Endothelial cell of umbilical vein (primary cell): ENCODE results near the gene G6PC2. TPM values are rescaled to one million over a fixed set of nuclear protein-coding genes. Genes with fewer than 3 reads are reported as not detected.

Experiments
- BruUV-seq: library from RNA; stranded (reverse); fragments of 400-500 nt; replicated peaks from 2 replicates; lab custom pipeline; 2021; lab: Mats Ljungman, UMichigan
- CTCF ChIA-PET: fragments of 300-600, 350-600 bp; sonication (Branson Sonifier 250); formaldehyde crosslinking; loops from one replicate; lab custom pipeline; 2021; ENCODE audit warnings: antibody characterized with exemption, inconsistent platforms; lab: Charles Lee
- POLR2A ChIA-PET: fragments of 300-600, 350-600 bp; sonication (Branson Sonifier 250); formaldehyde crosslinking; loops from one replicate; lab custom pipeline; 2021; ENCODE audit warnings: antibody characterized with exemption, inconsistent platforms; lab: Charles Lee
- DNase-seq: peaks from one replicate; pipeline ENCODE4 v3.0.0-alpha.2; 2011; ENCODE audit warnings: low read depth, low spot score
- FAIRE-seq: peaks from 2 replicates; lab custom pipeline; 2011; peaks lifted over from hg19 to GRCh38; lab: Jason Lieb, UNC
- H2AFZ ChIP-seq: 2 replicates; pipeline ENCODE4 v1.6.0; 2012; ENCODE audit warnings: low read depth, low read length, control low read depth, inconsistent platforms
- H3K27ac ChIP-seq: 2 replicates; pipeline ENCODE4 v1.5.1; 2011; ENCODE audit warnings: low read depth, mild to moderate bottlenecking, control low read depth, low read length, moderate library complexity; ENCODE audit not compliant: insufficient read depth
- H3K27me3 ChIP-seq, 2 experiments: 2 replicates each; pipeline versions ENCODE4 v1.6.0 to v1.6.1; 2011; ENCODE audit warnings: low read length in 2 of 2, mixed read lengths in 1 of 2; ENCODE audit not compliant: control insufficient read depth in 2 of 2, insufficient read depth in 2 of 2
- H3K36me3 ChIP-seq, 2 experiments: 2 replicates in 1 of 2; 3 replicates in 1 of 2; pipeline ENCODE4 v1.5.1; 2011; ENCODE audit warnings: low read length in 2 of 2, mild to moderate bottlenecking in 1 of 2, moderate library complexity in 1 of 2; ENCODE audit not compliant: control insufficient read depth in 2 of 2, insufficient read depth in 2 of 2; ENCODE audit errors: extremely low read depth in 1 of 2
- H3K4me1 ChIP-seq: 3 replicates; pipeline ENCODE4 v1.5.1; 2011; ENCODE audit warnings: mild to moderate bottlenecking, low read length; ENCODE audit not compliant: control insufficient read depth, insufficient read depth; ENCODE audit errors: extremely low read depth
- H3K4me2 ChIP-seq: 2 replicates; pipeline ENCODE4 v1.6.1; 2011; ENCODE audit warnings: low read length, control low read depth, mixed read lengths; ENCODE audit not compliant: insufficient read depth
- H3K4me3 ChIP-seq, 3 experiments: fragments of 200-600 bp in 1 of 3; sonication (generic), shearing (Covaris generic) in 1 of 3; replicated peaks in 1 of 3; 2 replicates each; pipeline ENCODE4 v1.5.1; 2011 to 2016; ENCODE audit warnings: control low read depth in 3 of 3, low read length in 3 of 3, mild to moderate bottlenecking in 2 of 3, inconsistent platforms in 1 of 3, low read depth in 1 of 3, moderate library complexity in 1 of 3; ENCODE audit not compliant: insufficient read depth in 1 of 3
- H3K79me2 ChIP-seq: 2 replicates; pipeline ENCODE4 v1.6.0; 2012; ENCODE audit warnings: low read length, inconsistent platforms; ENCODE audit not compliant: control insufficient read depth, insufficient read depth
- H3K9ac ChIP-seq: replicated peaks from 2 replicates; pipeline ENCODE3; 2011; ENCODE audit warnings: low read length, control low read depth; ENCODE audit not compliant: insufficient read depth; ENCODE audit errors: extremely low read depth
- H3K9me1 ChIP-seq: replicated peaks from 3 replicates; pipeline ENCODE4 v1.6.0; 2011; ENCODE audit warnings: mild to moderate bottlenecking, low read length; ENCODE audit not compliant: control insufficient read depth, insufficient read depth; ENCODE audit errors: extremely low read depth
- H3K9me3 ChIP-seq: replicated peaks from 2 replicates; pipeline ENCODE4 v1.5.1; 2012; ENCODE audit warnings: low read length, inconsistent platforms; ENCODE audit not compliant: control insufficient read depth, insufficient read depth
- H4K20me1 ChIP-seq: replicated peaks from 2 replicates; pipeline ENCODE3; 2011; ENCODE audit warnings: mild to moderate bottlenecking, low read length; ENCODE audit not compliant: control insufficient read depth, insufficient read depth; ENCODE audit errors: extremely low read depth
- FOS ChIP-seq: IDR thresholded peaks from 2 replicates; pipeline ENCODE4 v1.6.1; 2011; ENCODE audit warnings: mild to moderate bottlenecking, low read length, moderate library complexity, borderline replicate concordance; ENCODE audit not compliant: insufficient read depth
- GATA2 ChIP-seq: IDR thresholded peaks from 2 replicates; pipeline ENCODE4 v1.7.0; 2011; ENCODE audit warnings: low read depth, mild to moderate bottlenecking, moderate library complexity, mixed read lengths, low read length; ENCODE audit not compliant: insufficient read length, insufficient read depth
- POLR2A ChIP-seq: IDR thresholded peaks from 2 replicates; pipeline ENCODE4 v1.6.1; 2012; ENCODE audit warnings: low read depth, mild to moderate bottlenecking, control low read depth, low read length
- POLR2AphosphoS5 ChIP-seq: IDR thresholded peaks from 2 replicates; pipeline ENCODE4 v1.6.1; 2012; ENCODE audit warnings: low read depth, mild to moderate bottlenecking, control low read depth, low read length, moderate library complexity; ENCODE audit not compliant: insufficient read depth
- dilution Hi-C: fragments of 300-500 bp; cut with MboI; formaldehyde crosslinking; loops from one replicate; pipeline ENCODE4 v1.15.0; 2019; ENCODE audit warnings: low sequenced_read_pairs; ENCODE audit not compliant: extremely low pct_ligation_motif_present
- intact Hi-C: fragments of 100-400 bp; cut with micrococcal nuclease; formaldehyde crosslinking; loops from one replicate; pipeline ENCODE4 v1.10.0; 2022
- polyA plus RNA-seq, 4 experiments: library from polyadenylated mRNA; depleted of rRNA in 3 of 4; stranded (reverse) in 3 of 4; unstranded in 1 of 4; fragments of >200 nt; gene quantifications; 2 replicates each; pipeline versions ENCODE4 v1.2.1 to v1.2.3, GENCODE V29; 2011 to 2012; ENCODE audit warnings: missing spikeins in 1 of 4
- total RNA-seq: library from RNA; stranded (reverse); gene quantifications from 2 replicates; pipeline ENCODE4 v1.2.3, GENCODE V29; 2021
- TF ChIP-seq, protein P1 (sequence below): IDR thresholded peaks from 2 replicates; pipeline ENCODE4 v1.6.1; 2011; ENCODE audit not compliant: insufficient read depth, insufficient read length
- TF ChIP-seq, protein P2 (sequence below), 2 donors: IDR thresholded peaks; 1 replicate in 1 of 2; 2 replicates in 1 of 2; pipeline ENCODE4 v1.5.1; 2011; ENCODE audit warnings: low read length in 2 of 2, mild to moderate bottlenecking in 2 of 2, moderate library complexity in 2 of 2, control low read depth in 1 of 2, inconsistent platforms in 1 of 2, low read depth in 1 of 2; ENCODE audit not compliant: insufficient read depth in 1 of 2; ENCODE audit errors: extremely low read depth in 1 of 2

G6PC2 gene
- total and polyA plus RNA-seq, 2 donors (not counting 3 experiments of a cell fraction or from before 2014, with no cell fraction given) = not detected

DNA sequence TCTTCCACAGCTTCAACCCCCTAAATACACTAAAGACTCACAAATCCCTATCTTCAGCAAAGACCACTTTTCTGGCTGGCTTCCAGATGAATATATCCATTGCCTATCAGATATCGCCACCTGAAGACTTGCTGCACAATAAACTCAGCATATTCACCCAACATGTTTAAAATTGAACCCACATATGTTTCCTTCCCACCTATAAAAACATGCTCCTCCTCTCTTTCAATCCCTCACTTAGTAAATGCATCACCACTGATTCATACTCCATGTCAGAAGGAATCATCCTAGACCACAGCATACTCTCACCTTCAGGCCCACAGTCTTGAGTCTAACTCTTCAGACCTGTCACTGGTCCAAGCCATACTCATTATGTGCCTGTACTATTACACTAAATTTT, 16.1 kb upstream of the G6PC2 start:
- Histone ChIP-seq H3K4me3 (no peak overlapping the region), H3K27me3 (no peaks in the 10 kb centered on the region), H3K9me1 (no peaks in the 10 kb centered on the region), H4K20me1 (no peaks in the 10 kb centered on the region), H3K9ac (no peak overlapping the region), H3K9me3 (no peaks in the 10 kb centered on the region), H3K4me2 (no peak overlapping the region), H3K79me2 (peaks cover 18% of the 10 kb centered on the region), H3K27ac (no peak overlapping the region), H3K4me1 (peaks cover 8% of the 10 kb centered on the region), H3K36me3 (no peaks in the 10 kb centered on the region), H2AFZ (no peak overlapping the region)
- FAIRE-seq (no peak), DNase-seq (no peak)
- POLR2A ChIA-PET = no interaction called here
- intact Hi-C loops = no loop called here
- BruUV-seq = no TSS peak
- dilution Hi-C loops = no loop called here
- CTCF ChIA-PET = no interaction called here
- TF ChIP-seq FOS (no peak), GATA2 (no peak), POLR2A (no peak)
- TF ChIP-seq, protein P1, sequence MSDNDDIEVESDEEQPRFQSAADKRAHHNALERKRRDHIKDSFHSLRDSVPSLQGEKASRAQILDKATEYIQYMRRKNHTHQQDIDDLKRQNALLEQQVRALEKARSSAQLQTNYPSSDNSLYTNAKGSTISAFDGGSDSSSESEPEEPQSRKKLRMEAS = no peak
- TF ChIP-seq, protein P2, sequence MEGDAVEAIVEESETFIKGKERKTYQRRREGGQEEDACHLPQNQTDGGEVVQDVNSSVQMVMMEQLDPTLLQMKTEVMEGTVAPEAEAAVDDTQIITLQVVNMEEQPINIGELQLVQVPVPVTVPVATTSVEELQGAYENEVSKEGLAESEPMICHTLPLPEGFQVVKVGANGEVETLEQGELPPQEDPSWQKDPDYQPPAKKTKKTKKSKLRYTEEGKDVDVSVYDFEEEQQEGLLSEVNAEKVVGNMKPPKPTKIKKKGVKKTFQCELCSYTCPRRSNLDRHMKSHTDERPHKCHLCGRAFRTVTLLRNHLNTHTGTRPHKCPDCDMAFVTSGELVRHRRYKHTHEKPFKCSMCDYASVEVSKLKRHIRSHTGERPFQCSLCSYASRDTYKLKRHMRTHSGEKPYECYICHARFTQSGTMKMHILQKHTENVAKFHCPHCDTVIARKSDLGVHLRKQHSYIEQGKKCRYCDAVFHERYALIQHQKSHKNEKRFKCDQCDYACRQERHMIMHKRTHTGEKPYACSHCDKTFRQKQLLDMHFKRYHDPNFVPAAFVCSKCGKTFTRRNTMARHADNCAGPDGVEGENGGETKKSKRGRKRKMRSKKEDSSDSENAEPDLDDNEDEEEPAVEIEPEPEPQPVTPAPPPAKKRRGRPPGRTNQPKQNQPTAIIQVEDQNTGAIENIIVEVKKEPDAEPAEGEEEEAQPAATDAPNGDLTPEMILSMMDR (IDR thresholded peaks at IDR 0.05; ENCODE audit: extremely low read depth in 1 of 2, insufficient read depth in 1 of 2, low read depth in 1 of 2, low read length in 2 of 2) = no peak

DNA sequence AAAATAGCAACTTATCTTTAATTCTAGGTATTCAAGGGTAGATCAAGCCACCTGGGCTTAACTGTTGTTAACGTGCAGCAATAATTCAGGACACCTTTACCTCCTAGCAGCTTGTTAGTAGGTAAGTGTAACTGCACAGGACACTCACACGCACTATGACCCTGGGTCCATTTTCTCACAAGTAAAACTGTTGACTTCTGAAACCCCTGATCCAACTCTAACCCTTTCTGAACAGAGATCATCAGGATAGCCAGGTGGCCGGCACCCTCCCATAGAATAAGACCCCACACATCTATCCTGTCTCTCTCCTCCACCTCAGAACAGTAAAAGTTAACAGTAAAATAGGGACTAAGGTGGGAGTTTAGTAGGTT, 11.5 kb upstream of the G6PC2 start:
- CTCF ChIA-PET = no interaction called here

More for the DNA sequence above, 11.5 kb upstream of the G6PC2 start:
- H3K4me1 ChIP-seq = peaks cover 11% of the 10 kb centered on the region
- peaks cover 12% of the 10 kb centered on the region for H3K79me2 ChIP-seq
- no peaks in the 10 kb centered on the region for H3K9me3 ChIP-seq
- no peaks in the 10 kb centered on the region for H3K9me1 ChIP-seq
- peak overlapping the region; percentile 70 for H3K9ac ChIP-seq
- H4K20me1 ChIP-seq = no peaks in the 10 kb centered on the region
- H3K4me2 ChIP-seq = peak overlapping the region; percentile 92
- TF ChIP-seq POLR2AphosphoS5 (no peak), POLR2A (peak; percentile 1)
- TF ChIP-seq, protein P1 = no peak
- peak overlapping the region; percentile 92 for H2AFZ ChIP-seq
- H3K4me3 ChIP-seq = peak overlapping the region; percentile 62 to 80 (median 74)
- H3K27me3 ChIP-seq = peaks cover 0 to 8% of the 10 kb centered on the region in 2 experiments
- TSS peak; percentile 46 for BruUV-seq
- no peak for DNase-seq
- intact Hi-C loops = loop anchor here (1.0 kb wide), 1 partner anchor 38 kb away; no protein-coding TSS in a partner anchor
- no peaks in the 10 kb centered on the region for H3K36me3 ChIP-seq
- peak overlapping the region; percentile 3 for H3K27ac ChIP-seq
- POLR2A ChIA-PET = no interaction called here
- no peak for FAIRE-seq
- dilution Hi-C loops = no loop called here
